Bronchial epithelial cell (primary cell): Measurements from ENCODE around the gene CBX2. TPM values are rescaled to one million over a fixed set of nuclear protein-coding genes. Genes with fewer than 3 reads are reported as not detected.

ENCODE experiments used
- DNase-seq: peaks from one replicate; pipeline ENCODE4 v3.0.0-alpha.2; 2010; ENCODE audit warnings: low read depth
- FAIRE-seq: peaks from 2 replicates; lab custom pipeline; 2011; peaks lifted over from hg19 to GRCh38; lab: Jason Lieb, UNC
- H3K27me3 ChIP-seq: 2 replicates; pipeline ENCODE4 v1.5.1; 2011; ENCODE audit warnings: low read length; ENCODE audit not compliant: control insufficient read depth, insufficient read depth
- H3K36me3 ChIP-seq: 2 replicates; pipeline ENCODE4 v1.5.1; 2011; ENCODE audit warnings: low read length; ENCODE audit not compliant: control insufficient read depth, insufficient read depth
- H3K4me3 ChIP-seq: 2 replicates; pipeline ENCODE4 v1.5.1; 2011; ENCODE audit warnings: mild to moderate bottlenecking, low read depth, low read length, control low read depth
- CTCF ChIP-seq: IDR thresholded peaks from 2 replicates; pipeline ENCODE4 v1.5.1; 2011; ENCODE audit warnings: mild to moderate bottlenecking, moderate library complexity, low read length, control low read depth, inconsistent platforms; ENCODE audit not compliant: insufficient read depth, severe bottlenecking
- total RNA-seq: library from RNA; depleted of rRNA; stranded (reverse); fragments of >200 nt; gene quantifications from 2 replicates; pipeline ENCODE4 v1.2.1, GENCODE V29; 2014

Gene CBX2
- total RNA-seq, 1 donor from 2014 or later: 1.1 TPM

- no peak for DNase-seq
- TF ChIP-seq CTCF: no peak
- H3K4me3 ChIP-seq: peak overlapping the region; percentile 84
Observed at GRCh38 chr17:79798299-79799173, 20.6 kb downstream of the CBX2 start.

GRCh38 chr17:79799174-79799537 is 21.2 kb downstream of the CBX2 start:
- FAIRE-seq: no peak
- DNase-seq: no peak
- TF ChIP-seq CTCF: no peak
- Histone ChIP-seq H3K4me3 (no peak overlapping the region), H3K27me3 (peaks cover 49% of the 10 kb centered on the region), H3K36me3 (peaks cover 6% of the 10 kb centered on the region)

More at GRCh38 chr17:79798299-79799173, 20.6 kb downstream of the CBX2 start:
- peaks cover 6% of the 10 kb centered on the region for H3K36me3 ChIP-seq
- H3K27me3 ChIP-seq: peaks cover 43% of the 10 kb centered on the region
- no peak for FAIRE-seq

- Histone ChIP-seq H3K36me3 (peaks cover 5% of the 10 kb centered on the region), H3K4me3 (no peak overlapping the region), H3K27me3 (peaks cover 54% of the 10 kb centered on the region)
- TF ChIP-seq CTCF: no peak
- FAIRE-seq: no peak
- DNase-seq: no peak
Observed at GRCh38 chr17:79799538-79800324, 21.8 kb downstream of the CBX2 start.

DNA sequence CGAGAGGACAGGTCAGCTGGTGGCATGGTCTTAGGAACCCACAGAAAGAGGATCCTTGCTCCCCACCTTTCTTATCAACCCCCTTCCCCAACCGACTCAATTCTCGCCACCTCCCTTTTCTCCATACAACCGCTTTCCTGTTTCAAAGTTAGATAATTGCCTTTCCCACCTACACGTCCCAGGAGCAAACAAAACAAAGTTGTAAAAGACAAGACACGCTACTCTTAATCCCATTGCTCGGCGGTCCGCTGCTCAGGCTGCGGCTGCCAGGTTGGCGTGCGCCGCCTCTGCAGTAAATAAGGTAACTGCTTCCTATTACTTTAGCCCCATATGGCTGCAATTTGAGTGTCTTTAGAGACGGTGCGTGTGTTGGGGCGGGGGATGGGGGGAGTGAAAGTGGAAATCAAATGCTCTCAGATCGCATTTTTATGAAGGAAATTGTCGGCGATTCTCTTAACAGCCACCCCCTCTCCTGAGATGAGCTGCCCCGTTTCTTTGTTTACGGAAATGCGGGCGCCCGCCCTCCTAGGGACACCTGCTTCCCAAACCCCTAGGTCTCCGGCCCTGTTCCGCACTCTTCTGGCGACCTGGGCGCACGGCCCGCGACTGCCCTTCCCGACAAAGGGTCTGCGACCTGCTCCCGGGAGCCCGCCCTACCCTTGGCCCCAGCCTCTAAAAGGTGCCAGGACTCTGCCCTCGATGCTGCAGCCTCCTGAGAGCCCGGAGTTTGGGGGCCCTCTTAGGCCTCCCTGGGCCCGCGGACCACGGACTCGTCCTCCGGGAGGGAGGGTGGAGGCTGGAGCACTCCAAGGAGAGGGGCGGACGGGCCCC is 22.6 kb downstream of the CBX2 start:
- FAIRE-seq (no peak), DNase-seq (no peak)
- H3K4me3 ChIP-seq: peak overlapping the region; percentile 26
- TF ChIP-seq CTCF: no peak
- H3K36me3 ChIP-seq: no peaks in the 10 kb centered on the region
- H3K27me3 ChIP-seq: peaks cover 61% of the 10 kb centered on the region

DNA sequence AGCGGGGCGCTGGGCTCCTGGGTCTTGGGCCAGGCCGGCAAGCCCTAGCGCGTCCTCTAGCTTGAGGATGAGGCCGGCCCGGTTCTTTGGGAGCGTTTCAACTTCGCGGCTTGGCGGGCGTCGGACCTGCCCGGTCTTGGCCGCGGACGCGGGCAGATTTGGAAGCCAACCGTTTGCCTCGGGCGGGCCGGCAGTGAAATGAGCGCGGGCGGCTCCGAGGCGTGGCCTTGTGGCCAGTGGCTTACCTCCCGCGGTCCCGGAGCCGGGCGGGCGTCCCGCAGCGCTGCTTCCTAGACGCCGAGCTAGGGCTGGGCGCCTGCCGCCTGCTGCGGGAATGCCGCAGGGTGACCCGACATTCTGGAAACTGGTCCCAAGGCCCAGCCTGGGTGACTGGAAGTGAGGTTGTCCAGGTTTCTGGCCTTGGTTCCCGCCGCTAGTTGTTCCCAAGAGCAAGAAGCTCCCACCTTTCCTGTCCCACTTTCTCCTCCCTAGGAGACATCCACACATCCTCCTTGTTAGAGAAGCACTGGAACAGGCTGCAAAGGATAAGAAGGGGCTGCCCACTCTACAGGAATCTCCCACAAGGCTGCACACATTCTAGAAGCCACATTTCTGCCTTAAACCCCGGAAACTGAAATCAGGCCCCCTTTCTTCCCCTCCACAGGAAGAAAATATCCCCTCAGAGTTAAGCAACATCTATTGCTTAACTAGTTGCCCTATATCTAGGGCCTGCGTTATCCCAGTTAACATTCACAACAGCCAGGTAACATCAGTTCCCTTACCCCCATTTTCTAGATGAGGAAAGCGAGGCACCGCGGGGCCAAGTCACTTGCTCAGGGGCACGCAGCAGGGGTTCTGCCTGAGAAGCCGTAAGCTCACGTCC is 23.4 kb downstream of the CBX2 start:
- H3K4me3 ChIP-seq: peak overlapping the region; percentile 26
- no peaks in the 10 kb centered on the region for H3K36me3 ChIP-seq
- FAIRE-seq (no peak), DNase-seq (no peak)
- H3K27me3 ChIP-seq: peaks cover 69% of the 10 kb centered on the region
- no peak for TF ChIP-seq CTCF
